Ishikawa (cell line): ENCODE data around the gene MAGEA9.
"Not testable (repeated sequence)": the region's sequence is repeated elsewhere in the genome, so short reads cannot be mapped to it uniquely, and the experiment has no call there.

Source experiments
- CEBPB ChIP-seq: IDR thresholded peaks from 2 replicates; pipeline ENCODE4 v1.6.1; 2012
- CREB1 ChIP-seq: IDR thresholded peaks from 2 replicates; pipeline ENCODE4 v1.6.1; 2012; ENCODE audit warnings: low read depth
- EGR1 ChIP-seq: IDR thresholded peaks from 2 replicates; pipeline ENCODE4 v1.6.1; 2012
- EP300 ChIP-seq: IDR thresholded peaks from 2 replicates; pipeline ENCODE4 v1.6.1; 2012; ENCODE audit warnings: borderline replicate concordance
- FOXM1 ChIP-seq: IDR thresholded peaks from 2 replicates; pipeline ENCODE4 v1.6.1; 2012; ENCODE audit warnings: low read depth, borderline replicate concordance
- MAX ChIP-seq: IDR thresholded peaks from 2 replicates; pipeline ENCODE4 v1.6.1; 2012
- NFIC ChIP-seq: IDR thresholded peaks from 2 replicates; pipeline ENCODE4 v1.6.1; 2012
- RAD21 ChIP-seq: IDR thresholded peaks from 2 replicates; pipeline ENCODE4 v1.6.1; 2012; ENCODE audit warnings: low read depth
- REST ChIP-seq: IDR thresholded peaks from 2 replicates; pipeline ENCODE4 v1.6.1; 2012; ENCODE audit warnings: low read depth, mild to moderate bottlenecking
- TAF1 ChIP-seq: IDR thresholded peaks from 2 replicates; pipeline ENCODE4 v1.6.1; 2012; ENCODE audit warnings: low read depth, mild to moderate bottlenecking
- TCF12 ChIP-seq: IDR thresholded peaks from 2 replicates; pipeline ENCODE4 v1.6.1; 2012; ENCODE audit warnings: low read depth
- TEAD4 ChIP-seq: IDR thresholded peaks from 2 replicates; pipeline ENCODE4 v1.6.1; 2012
- USF1 ChIP-seq: IDR thresholded peaks from 2 replicates; pipeline ENCODE4 v1.6.1; 2012
- YY1 ChIP-seq: IDR thresholded peaks from 2 replicates; pipeline ENCODE4 v1.6.1; 2012; ENCODE audit warnings: low read depth
- ZBTB7A ChIP-seq: IDR thresholded peaks from 2 replicates; pipeline ENCODE4 v1.6.1; 2012; ENCODE audit warnings: low read depth

Gene MAGEA9

GRCh38 chrX:149760965-149761364 lies 20.8 kb upstream of the MAGEA9 start:
- TF ChIP-seq CEBPB (no peak), TCF12 (no peak), TAF1 (no peak), CREB1 (no peak), REST (no peak), USF1 (no peak), MAX (no peak), EGR1 (no peak), TEAD4 (no peak), YY1 (no peak), ZBTB7A (no peak), EP300 (no peak), RAD21 (no peak)

GRCh38 chrX:149762696-149763614 lies 18.8 kb upstream of the MAGEA9 start:
- TF ChIP-seq NFIC (no peak), TEAD4 (no peak), FOXM1 (no peak), USF1 (no peak), CREB1 (no peak), YY1 (no peak), TAF1 (no peak), TCF12 (no peak), ZBTB7A (no peak), REST (no peak)

- not testable (repeated sequence) for TF ChIP-seq MAX, NFIC, FOXM1
Observed at GRCh38 chrX:149773768-149774167, 8.0 kb upstream of the MAGEA9 start, which contains the start of gene HSFX1. HSFX1 (plus strand) TSS chrX:149774068; CDS start chrX:149774682, 614 bp downstream.

GRCh38 chrX:149799095-149799714 lies 17.5 kb downstream of the MAGEA9 start:
- no peak for TF ChIP-seq CREB1
- no peak for TF ChIP-seq NFIC
- TF ChIP-seq RAD21: no peak
- no peak for TF ChIP-seq CEBPB
- TF ChIP-seq ZBTB7A: no peak
- TF ChIP-seq YY1: no peak
- no peak for TF ChIP-seq USF1
- no peak for TF ChIP-seq REST
